Natural killer cell (primary cell): ENCODE data around the gene PPP1R1B. TPM values are rescaled to one million over a fixed set of nuclear protein-coding genes. Genes with fewer than 3 reads are reported as not detected.

ENCODE experiments used
- ATAC-seq, 3 donors: fragments of 150-1000 bp in 2 of 3; fragments of 200-7000 bp in 1 of 3; cut with Tn5 transposase; 1 replicate in 1 of 3; 2 replicates in 2 of 3; pipeline ENCODE4 v1.10.0; 2021; ENCODE audit warnings: mild to moderate bottlenecking in 2 of 3, moderate library complexity in 2 of 3
- DNase-seq, 2 donors: peaks; one replicate each; pipeline versions ENCODE4 v3.0.0 to v3.0.0-alpha.2; 2013 to 2021; ENCODE audit warnings: mixed read lengths in 1 of 2
- H3K27ac ChIP-seq: one replicate; pipeline ENCODE4 v1.5.1; 2013; ENCODE audit warnings: mild to moderate bottlenecking, low read length
- H3K27me3 ChIP-seq: one replicate; pipeline ENCODE4 v1.6.1; 2013; ENCODE audit warnings: low read length; ENCODE audit not compliant: control insufficient read depth, insufficient read depth
- H3K36me3 ChIP-seq: one replicate; pipeline ENCODE4 v1.6.1; 2013; ENCODE audit warnings: low read length; ENCODE audit not compliant: control insufficient read depth, insufficient read depth
- H3K4me1 ChIP-seq: one replicate; pipeline ENCODE4 v1.6.1; 2013; ENCODE audit warnings: low read length; ENCODE audit not compliant: control insufficient read depth, insufficient read depth
- H3K4me3 ChIP-seq: one replicate; pipeline ENCODE4 v1.5.1; 2013; ENCODE audit warnings: low read length
- H3K9me3 ChIP-seq: one replicate; pipeline ENCODE4 v1.6.1; 2013; ENCODE audit warnings: low read length; ENCODE audit not compliant: control insufficient read depth, insufficient read depth
- H3K27ac Mint-ChIP-seq, 2 donors: one replicate each; pipeline ENCODE4 v1.8.0; 2022; ENCODE audit warnings: mild to moderate bottlenecking in 2 of 2, mixed read lengths in 2 of 2, moderate library complexity in 1 of 2
- H3K27me3 Mint-ChIP-seq, 2 donors: one replicate each; pipeline ENCODE4 v1.8.0; 2022; ENCODE audit warnings: low read depth in 2 of 2, mixed read lengths in 2 of 2
- H3K36me3 Mint-ChIP-seq: one replicate; pipeline ENCODE4 v1.8.0; 2022; ENCODE audit warnings: mixed read lengths
- H3K4me1 Mint-ChIP-seq, 2 donors: one replicate each; pipeline ENCODE4 v1.8.0; 2022; ENCODE audit warnings: mixed read lengths in 2 of 2
- H3K4me3 Mint-ChIP-seq: one replicate; pipeline ENCODE4 v1.8.0; 2022; ENCODE audit warnings: mild to moderate bottlenecking, moderate library complexity, mixed read lengths
- H3K9me3 Mint-ChIP-seq, 2 donors: one replicate each; pipeline ENCODE4 v1.8.0; 2022; ENCODE audit warnings: mixed read lengths in 2 of 2
- WGBS: methylation state at CpG from one replicate; pipeline ENCODE4 v1.1.7; 2013; ENCODE audit warnings: missing lambda C conversion rate; ENCODE audit not compliant: insufficient coverage; 5-methylcytosine and 5-hydroxymethylcytosine counted together
- intact Hi-C: fragments of 100-400 bp; cut with micrococcal nuclease; formaldehyde crosslinking; loops from one replicate; pipeline ENCODE4 v1.14.2; 2022
- total RNA-seq, 4 donors: library from RNA; stranded (reverse); fragments of 120-200 nt in 1 of 4; gene quantifications; one replicate each; pipeline versions ENCODE4 v1.2.3 to v1.2.4, GENCODE V29; 2013 to 2022
- TF ChIP-seq, protein P1 (sequence below): fragments of 200-600 bp; IDR thresholded peaks from one replicate; pipeline ENCODE4 v1.8.0; 2022; ENCODE audit warnings: antibody characterized with exemption

The PPP1R1B gene
- total RNA-seq, 3 donors from 2014 or later (not counting 1 experiment from before 2014, with no cell fraction given) = not detected

DNA sequence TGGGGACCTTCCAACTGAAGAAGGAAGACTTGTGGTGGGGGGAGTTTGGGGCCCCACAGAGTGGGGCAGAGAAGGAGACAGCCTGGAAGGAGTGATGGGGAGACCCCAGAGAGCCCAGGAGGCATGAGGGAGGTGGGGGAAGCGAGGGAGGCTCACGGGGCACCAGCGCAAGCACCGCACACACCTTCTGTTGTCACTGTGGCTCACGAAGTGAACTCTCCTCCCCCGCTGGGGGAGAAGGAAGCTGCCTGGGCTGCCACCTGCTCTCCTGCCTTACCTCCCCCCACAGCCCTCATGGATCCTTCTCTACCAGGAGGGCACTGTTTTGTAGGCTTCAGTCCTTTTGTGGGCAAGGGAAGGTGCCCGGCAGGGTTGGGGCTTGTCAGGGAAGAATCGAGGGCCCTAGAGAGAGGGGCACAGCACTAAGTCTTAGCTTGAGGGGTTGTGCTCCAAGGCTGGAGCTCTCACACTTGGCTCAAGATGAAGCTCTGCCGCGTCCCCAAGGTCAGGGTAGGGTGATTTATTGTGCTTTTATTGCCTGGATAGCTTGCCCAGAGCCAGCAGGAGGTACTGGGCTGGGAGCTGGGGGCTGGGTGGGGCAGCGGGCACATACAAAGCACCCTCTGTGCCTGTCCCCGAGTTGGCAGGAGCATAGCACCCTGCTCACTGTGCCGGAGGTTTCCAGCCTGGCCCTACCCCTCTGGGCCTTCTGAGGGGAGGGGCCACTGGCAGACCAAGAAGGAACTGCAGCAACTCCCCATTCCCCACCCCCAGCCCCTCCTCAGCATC is 5.6 kb downstream of the PPP1R1B start:
- Histone ChIP-seq H3K27ac (no peak overlapping the region), H3K9me3 (no peaks in the 10 kb centered on the region), H3K4me3 (no peak overlapping the region), H3K36me3 (no peaks in the 10 kb centered on the region), H3K27me3 (peaks cover 5% of the 10 kb centered on the region), H3K4me1 (peaks cover 12% of the 10 kb centered on the region)
- intact Hi-C loops = no loop called here
- no peak for ATAC-seq
- H3K4me3 Mint-ChIP-seq = no peak overlapping the region
- peaks cover under 1 to 14% of the 10 kb centered on the region in 2 donors for H3K4me1 Mint-ChIP-seq
- TF ChIP-seq, protein P1, sequence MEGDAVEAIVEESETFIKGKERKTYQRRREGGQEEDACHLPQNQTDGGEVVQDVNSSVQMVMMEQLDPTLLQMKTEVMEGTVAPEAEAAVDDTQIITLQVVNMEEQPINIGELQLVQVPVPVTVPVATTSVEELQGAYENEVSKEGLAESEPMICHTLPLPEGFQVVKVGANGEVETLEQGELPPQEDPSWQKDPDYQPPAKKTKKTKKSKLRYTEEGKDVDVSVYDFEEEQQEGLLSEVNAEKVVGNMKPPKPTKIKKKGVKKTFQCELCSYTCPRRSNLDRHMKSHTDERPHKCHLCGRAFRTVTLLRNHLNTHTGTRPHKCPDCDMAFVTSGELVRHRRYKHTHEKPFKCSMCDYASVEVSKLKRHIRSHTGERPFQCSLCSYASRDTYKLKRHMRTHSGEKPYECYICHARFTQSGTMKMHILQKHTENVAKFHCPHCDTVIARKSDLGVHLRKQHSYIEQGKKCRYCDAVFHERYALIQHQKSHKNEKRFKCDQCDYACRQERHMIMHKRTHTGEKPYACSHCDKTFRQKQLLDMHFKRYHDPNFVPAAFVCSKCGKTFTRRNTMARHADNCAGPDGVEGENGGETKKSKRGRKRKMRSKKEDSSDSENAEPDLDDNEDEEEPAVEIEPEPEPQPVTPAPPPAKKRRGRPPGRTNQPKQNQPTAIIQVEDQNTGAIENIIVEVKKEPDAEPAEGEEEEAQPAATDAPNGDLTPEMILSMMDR = no peak
- DNase-seq = no peak
- peaks cover 0 to 21% of the 10 kb centered on the region in 2 donors for H3K27me3 Mint-ChIP-seq
- H3K27ac Mint-ChIP-seq = no peak overlapping the region
- H3K36me3 Mint-ChIP-seq = no peaks in the 10 kb centered on the region
- H3K9me3 Mint-ChIP-seq = no peaks in the 10 kb centered on the region
- 58% methylated on average over 13 of the region's 13 CpGs for WGBS

DNA sequence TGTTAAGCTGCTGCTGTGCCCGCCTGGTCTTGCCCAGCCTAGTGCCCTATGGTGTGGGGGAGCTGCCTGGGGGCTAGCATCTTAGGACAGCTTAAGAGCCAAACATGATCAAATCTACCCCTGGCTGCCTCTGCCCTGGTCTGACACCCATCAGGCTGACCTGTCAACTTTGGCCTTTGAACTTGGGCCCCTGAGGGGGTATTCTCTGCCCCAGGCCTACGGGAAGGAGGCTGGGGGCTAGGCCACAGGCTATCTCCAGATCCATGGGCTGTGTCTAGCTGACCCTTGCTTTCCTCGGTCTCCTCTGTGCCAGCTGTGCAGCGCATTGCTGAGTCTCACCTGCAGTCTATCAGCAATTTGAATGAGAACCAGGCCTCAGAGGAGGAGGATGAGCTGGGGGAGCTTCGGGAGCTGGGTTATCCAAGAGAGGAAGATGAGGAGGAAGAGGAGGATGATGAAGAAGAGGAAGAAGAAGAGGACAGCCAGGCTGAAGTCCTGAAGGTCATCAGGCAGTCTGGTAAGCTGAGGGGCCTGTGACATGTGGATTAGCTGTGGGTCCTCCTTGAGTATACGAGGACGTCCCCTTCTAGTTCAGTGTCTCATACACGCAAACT is 6.9 kb downstream of the PPP1R1B start:
- no peak for ATAC-seq

DNA sequence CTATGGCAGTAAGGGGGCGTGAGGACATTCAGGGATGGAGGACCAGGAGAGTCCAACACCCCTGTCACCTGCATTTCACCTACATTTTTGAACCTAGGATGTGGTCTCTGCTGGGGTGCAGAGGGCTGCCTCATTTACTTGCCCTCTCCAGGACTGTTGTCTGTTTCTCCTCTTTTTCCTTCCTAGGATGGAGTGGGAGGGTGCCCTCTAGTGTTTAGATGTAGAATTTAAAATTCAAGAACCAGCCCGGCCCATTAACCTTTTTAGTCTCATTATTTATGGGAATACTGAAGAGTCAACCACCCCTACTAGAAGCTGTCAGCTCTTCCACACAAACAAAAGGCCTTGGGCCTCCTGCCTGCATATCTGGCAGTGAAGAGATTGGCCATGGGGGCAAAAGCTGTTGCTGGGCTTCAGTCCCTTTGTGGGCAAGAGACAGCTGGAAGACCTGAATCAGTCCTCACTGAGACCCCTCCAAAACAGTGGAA is 7.7 kb downstream of the PPP1R1B start:
- Histone ChIP-seq H3K9me3 (no peaks in the 10 kb centered on the region), H3K27me3 (no peaks in the 10 kb centered on the region), H3K4me1 (peaks cover 33% of the 10 kb centered on the region), H3K27ac (no peak overlapping the region), H3K4me3 (no peak overlapping the region), H3K36me3 (no peaks in the 10 kb centered on the region)
- TF ChIP-seq, protein P1 = peak; percentile 85
- Mint-ChIP-seq H3K27ac (peak overlapping the region in 1 of 2 donors; percentile 54), H3K27me3 (peaks cover 0 to 12% of the 10 kb centered on the region in 2 donors), H3K36me3 (no peaks in the 10 kb centered on the region), H3K9me3 (no peaks in the 10 kb centered on the region), H3K4me1 (peaks cover 21 to 35% of the 10 kb centered on the region in 2 donors), H3K4me3 (peak overlapping the region; percentile 37)
- DNase-seq = peak in 1 of 2 donors; percentile 69
- WGBS = 64% methylated on average over 2 of the region's 2 CpGs
- intact Hi-C loops = no loop called here
- no peak for ATAC-seq

More for the DNA sequence above, 6.9 kb downstream of the PPP1R1B start:
- TF ChIP-seq, protein P1 = no peak
- no peaks in the 10 kb centered on the region for H3K27me3 ChIP-seq
- intact Hi-C loops = no loop called here
- Mint-ChIP-seq H3K27me3 (peaks cover 0 to 14% of the 10 kb centered on the region in 2 donors), H3K4me3 (no peak overlapping the region), H3K27ac (no peak overlapping the region), H3K36me3 (no peaks in the 10 kb centered on the region), H3K9me3 (no peaks in the 10 kb centered on the region), H3K4me1 (peaks cover 13 to 27% of the 10 kb centered on the region in 2 donors)
- H3K4me3 ChIP-seq = no peak overlapping the region
- peaks cover 26% of the 10 kb centered on the region for H3K4me1 ChIP-seq
- no peak for DNase-seq
- 76% methylated on average over 8 of the region's 8 CpGs for WGBS
- no peaks in the 10 kb centered on the region for H3K9me3 ChIP-seq
- H3K36me3 ChIP-seq = no peaks in the 10 kb centered on the region
- no peak overlapping the region for H3K27ac ChIP-seq
